ENCODE results near the gene MKRN2.

MKRN2 gene

DNA sequence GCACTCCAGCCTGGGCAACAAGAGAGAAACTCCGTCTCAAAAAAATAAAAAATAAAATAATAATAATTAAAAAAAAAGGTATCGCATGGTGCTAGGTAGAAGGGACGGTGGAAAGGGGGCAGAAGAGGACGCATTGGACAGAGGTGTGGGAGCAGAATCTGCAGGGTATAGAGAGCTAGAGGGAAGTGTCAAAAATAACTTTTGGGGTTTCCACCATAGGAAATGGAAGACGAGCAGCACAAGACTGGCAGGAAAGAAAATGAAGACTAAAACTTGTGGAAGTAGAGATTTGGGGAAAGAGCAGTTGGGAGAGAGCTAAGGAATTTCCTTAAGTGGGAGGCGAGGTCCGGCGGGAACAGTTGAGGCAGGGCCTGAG lies 585 bp upstream of the MKRN2 start:
- TF ChIP-seq, protein P1, sequence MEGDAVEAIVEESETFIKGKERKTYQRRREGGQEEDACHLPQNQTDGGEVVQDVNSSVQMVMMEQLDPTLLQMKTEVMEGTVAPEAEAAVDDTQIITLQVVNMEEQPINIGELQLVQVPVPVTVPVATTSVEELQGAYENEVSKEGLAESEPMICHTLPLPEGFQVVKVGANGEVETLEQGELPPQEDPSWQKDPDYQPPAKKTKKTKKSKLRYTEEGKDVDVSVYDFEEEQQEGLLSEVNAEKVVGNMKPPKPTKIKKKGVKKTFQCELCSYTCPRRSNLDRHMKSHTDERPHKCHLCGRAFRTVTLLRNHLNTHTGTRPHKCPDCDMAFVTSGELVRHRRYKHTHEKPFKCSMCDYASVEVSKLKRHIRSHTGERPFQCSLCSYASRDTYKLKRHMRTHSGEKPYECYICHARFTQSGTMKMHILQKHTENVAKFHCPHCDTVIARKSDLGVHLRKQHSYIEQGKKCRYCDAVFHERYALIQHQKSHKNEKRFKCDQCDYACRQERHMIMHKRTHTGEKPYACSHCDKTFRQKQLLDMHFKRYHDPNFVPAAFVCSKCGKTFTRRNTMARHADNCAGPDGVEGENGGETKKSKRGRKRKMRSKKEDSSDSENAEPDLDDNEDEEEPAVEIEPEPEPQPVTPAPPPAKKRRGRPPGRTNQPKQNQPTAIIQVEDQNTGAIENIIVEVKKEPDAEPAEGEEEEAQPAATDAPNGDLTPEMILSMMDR (IDR thresholded peaks at IDR 0.05; ENCODE audit: borderline replicate concordance, insufficient read depth, low read depth, low read length) = no peak
- peak overlapping the region; percentile 94 for H3K4me3 ChIP-seq (ENCODE audit: low read depth, low read length)

DNA sequence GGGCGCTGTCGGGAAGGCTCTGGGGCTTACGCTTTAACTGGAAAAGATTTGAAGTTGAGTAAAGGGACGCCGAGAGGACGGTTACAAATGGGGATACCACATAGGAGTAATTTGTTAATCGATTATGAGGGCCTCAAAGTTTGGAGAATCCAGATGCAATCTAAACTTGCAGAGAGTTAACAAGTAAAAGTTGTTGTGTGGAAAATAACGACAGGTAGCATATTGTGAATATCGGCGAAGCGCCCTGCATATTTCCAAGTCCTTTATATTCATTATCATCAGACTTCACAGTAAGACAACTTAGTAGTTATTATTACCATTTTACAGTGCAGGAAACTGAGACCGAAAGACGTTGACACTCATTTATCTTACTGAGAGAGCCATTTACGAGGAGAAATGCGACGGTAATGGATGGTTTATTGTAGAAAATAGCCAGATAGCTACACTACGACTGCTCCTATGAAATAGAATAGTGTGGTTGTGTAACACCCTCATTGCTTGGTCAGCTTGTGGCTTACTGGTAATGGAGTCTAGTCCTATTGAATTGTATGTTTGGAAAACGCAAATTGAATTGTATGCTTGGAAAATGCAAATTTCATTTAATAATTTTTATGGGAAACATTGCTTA lies 700 bp downstream of the MKRN2 start:
- peak overlapping the region; percentile 94 for H3K4me3 ChIP-seq (ENCODE audit: low read depth, low read length)
- TF ChIP-seq, protein P1 (IDR thresholded peaks at IDR 0.05; ENCODE audit: borderline replicate concordance, insufficient read depth, low read depth, low read length) = no peak

DNA sequence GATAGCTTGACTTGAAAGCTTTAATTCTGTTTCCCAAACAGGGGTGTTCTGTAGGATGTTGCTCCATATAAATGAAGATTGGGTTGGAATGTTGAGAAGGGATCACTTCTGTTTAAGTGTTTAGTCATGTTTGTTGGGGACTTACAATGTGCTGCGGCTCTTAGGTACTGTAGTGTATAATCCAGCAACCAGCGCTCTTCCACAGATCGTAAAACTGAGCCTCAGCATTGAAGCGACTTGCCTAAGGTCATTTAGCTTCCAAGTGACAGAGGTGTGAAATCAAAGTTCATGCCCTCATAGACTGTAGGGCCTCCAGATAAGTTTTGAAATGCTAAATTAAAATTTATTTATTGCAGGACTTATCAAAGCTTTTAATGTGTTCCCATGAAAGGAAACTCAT lies 1.8 kb downstream of the MKRN2 start:
- no peak overlapping the region for H3K4me3 ChIP-seq (ENCODE audit: low read depth, low read length)
- TF ChIP-seq, protein P1 (IDR thresholded peaks at IDR 0.05; ENCODE audit: borderline replicate concordance, insufficient read depth, low read depth, low read length) = no peak

DNA sequence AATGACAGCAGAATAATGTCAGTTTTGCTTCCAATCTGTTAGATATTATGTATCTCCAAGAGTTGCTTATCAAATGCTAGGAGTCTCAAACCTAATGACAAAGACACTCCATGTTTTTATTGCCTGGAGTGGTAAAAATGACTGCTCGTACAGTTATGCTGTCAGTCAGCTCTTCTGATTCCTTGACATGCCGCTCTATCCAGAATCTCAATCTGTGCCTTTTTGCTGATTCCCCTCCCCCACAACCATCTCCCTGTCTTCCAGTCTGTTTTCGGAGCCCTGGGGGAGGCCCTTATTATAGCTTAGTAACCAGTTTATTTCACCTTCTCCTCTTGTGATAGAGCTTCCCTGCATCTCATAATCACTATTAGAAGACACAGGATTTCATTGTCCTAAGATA lies 2.6 kb downstream of the MKRN2 start:
- TF ChIP-seq, protein P1 (IDR thresholded peaks at IDR 0.05; ENCODE audit: borderline replicate concordance, insufficient read depth, low read depth, low read length) = no peak
- H3K4me3 ChIP-seq (ENCODE audit: low read depth, low read length) = no peak overlapping the region

DNA sequence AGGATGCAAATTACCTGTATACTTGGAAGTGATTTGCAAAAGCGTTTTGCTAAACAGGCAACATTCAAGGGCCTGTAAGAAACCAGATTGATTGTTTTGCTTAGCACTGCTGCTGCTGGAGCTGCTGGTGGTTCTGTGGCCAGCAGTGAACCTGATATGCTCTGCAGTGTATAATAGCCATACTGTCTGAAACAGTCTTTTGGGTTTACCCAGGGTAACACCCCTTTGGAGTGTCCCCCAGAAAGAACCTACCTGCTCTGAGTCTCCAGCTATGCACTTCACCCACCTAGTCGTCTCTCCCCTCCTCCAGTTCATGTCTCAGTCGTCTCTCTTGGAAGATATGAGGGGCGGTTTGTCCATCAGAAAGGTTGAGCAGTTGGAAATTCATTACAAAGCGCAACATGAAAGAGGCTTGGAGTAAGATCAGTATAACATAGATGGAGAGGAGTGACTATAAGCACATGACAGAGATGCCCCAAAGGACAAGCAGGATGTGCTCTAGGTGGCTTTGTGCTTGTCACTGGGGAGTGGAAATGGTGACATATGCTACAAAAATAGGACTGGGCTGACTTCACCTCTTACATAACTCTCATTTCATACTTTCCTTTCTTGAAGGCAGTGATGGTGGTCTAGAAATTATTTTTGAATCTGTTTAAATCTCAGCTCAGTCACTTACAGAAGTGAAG lies 3.8 kb downstream of the MKRN2 start:
- no peak overlapping the region for H3K4me3 ChIP-seq (ENCODE audit: low read depth, low read length)
- TF ChIP-seq, protein P1 (IDR thresholded peaks at IDR 0.05; ENCODE audit: borderline replicate concordance, insufficient read depth, low read depth, low read length) = no peak

DNA sequence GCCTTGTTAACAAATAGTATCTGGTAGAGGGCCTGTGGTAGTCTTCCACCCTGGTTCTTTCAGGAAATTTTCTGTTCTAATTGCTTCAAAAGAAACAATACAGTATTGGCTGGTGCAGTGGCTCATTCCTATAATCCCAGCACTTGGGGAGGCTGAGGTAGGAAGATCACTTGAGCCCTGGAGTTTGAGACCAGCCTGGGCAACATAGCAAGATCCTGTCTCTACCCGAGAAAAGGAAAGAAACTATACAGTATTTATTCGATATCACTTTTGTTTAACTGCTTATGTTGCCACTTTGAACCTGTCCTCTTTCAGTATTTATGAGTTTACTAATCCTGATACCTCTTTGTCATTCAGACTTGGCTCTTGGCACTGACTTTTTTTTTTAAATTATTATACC lies 4.5 kb downstream of the MKRN2 start:
- TF ChIP-seq, protein P1 (IDR thresholded peaks at IDR 0.05; ENCODE audit: borderline replicate concordance, insufficient read depth, low read depth, low read length) = no peak

DNA sequence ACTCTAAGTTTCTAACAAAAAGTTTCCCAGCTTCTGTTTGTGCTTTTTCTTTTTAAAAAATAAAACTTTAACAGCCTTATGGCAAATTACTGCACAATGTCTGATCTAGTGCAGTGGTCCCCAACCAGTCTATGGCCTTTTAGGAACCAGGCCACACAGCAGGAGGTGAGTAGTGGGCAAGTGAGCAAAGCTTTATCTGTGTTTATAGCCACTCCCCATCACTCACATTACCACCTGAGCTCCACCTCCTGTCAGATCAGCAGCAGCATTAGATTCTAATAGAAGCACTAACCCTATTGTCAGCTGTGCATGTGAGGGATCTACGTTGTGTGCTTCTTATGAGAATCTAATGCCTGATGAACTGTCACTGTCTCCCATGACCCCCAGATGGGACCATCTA lies 5.6 kb downstream of the MKRN2 start:
- TF ChIP-seq, protein P1 (IDR thresholded peaks at IDR 0.05; ENCODE audit: borderline replicate concordance, insufficient read depth, low read depth, low read length) = no peak
- H3K4me3 ChIP-seq (ENCODE audit: low read depth, low read length) = no peak overlapping the region

More for the DNA sequence above, 4.5 kb downstream of the MKRN2 start:
- no peak overlapping the region for H3K4me3 ChIP-seq (ENCODE audit: low read depth, low read length)
